AG09309 (cell line): ENCODE results near the gene DLAT.

ENCODE experiments used
- DNase-seq: peaks from one replicate; pipeline ENCODE4 v3.0.0-alpha.2; 2010; ENCODE audit warnings: low read depth
- H3K4me3 ChIP-seq: 2 replicates; pipeline ENCODE4 v1.5.1; 2011; ENCODE audit warnings: mild to moderate bottlenecking, low read depth, low read length, moderate library complexity; ENCODE audit not compliant: control insufficient read depth
- TF ChIP-seq, protein P1 (sequence below): IDR thresholded peaks from 2 replicates; pipeline ENCODE4 v1.5.1; 2011; ENCODE audit warnings: mild to moderate bottlenecking, low read depth, low read length, inconsistent platforms; ENCODE audit not compliant: insufficient read depth, control insufficient read depth; ENCODE audit errors: missing control alignments

Gene DLAT

DNA sequence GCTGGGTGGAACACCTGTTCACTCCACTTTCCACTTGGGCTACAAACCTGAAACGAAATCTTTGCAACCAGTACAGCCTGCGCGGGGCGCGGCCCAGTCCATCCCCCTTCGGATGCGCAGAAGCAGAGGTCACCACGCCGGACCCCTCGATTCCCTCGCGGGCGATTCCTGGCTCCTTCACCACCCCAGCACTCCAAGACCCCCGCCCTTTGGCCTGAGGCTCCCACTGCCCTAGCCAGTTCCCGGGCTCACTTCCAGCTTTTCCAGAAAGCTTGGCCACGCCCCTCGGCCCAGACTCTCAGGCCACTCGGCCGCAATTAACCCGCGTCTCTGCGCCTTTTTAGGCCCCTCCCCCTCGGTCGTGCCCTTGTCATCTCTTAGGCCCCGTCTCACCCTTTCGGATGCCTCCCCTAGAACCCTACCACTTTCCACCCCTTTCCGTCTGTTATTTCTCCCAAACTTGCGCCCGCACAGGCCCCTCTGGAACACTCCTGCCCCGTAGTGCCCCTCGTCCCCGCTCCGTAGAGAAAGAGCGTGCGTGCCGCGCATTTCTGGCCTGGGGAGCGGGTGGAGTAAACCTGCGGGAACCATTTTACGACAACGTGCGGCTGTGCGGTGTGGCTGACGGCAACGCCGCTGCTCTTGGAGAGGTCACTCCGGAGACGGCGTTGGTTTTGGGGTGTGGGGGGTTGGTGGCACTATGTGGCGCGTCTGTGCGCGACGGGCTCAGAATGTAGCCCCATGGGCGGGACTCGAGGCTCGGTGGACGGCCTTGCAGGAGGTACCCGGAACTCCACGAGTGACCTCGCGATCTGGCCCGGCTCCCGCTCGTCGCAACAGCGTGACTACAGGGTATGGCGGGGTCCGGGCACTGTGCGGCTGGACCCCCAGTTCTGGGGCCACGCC is at the start of gene DLAT:
TSS of gene DLAT (plus strand) at position 636 of the 906 bp plus-strand sequence. CDS start at position 701, 65 bp downstream.
- no peak for DNase-seq

GRCh38 chr11:111976119-111976766 is 49.0 kb upstream of the DLAT start:
- H3K4me3 ChIP-seq: peak overlapping the region; percentile 93

More for the DNA sequence above, at the start of gene DLAT:
- H3K4me3 ChIP-seq: peak within 1 kb of the TSS; percentile 67
- TF ChIP-seq, protein P1, sequence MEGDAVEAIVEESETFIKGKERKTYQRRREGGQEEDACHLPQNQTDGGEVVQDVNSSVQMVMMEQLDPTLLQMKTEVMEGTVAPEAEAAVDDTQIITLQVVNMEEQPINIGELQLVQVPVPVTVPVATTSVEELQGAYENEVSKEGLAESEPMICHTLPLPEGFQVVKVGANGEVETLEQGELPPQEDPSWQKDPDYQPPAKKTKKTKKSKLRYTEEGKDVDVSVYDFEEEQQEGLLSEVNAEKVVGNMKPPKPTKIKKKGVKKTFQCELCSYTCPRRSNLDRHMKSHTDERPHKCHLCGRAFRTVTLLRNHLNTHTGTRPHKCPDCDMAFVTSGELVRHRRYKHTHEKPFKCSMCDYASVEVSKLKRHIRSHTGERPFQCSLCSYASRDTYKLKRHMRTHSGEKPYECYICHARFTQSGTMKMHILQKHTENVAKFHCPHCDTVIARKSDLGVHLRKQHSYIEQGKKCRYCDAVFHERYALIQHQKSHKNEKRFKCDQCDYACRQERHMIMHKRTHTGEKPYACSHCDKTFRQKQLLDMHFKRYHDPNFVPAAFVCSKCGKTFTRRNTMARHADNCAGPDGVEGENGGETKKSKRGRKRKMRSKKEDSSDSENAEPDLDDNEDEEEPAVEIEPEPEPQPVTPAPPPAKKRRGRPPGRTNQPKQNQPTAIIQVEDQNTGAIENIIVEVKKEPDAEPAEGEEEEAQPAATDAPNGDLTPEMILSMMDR: no peak

GRCh38 chr11:111976767-111977145 is 48.5 kb upstream of the DLAT start:
- H3K4me3 ChIP-seq: peak overlapping the region; percentile 93
- no peak for DNase-seq
- TF ChIP-seq, protein P1: no peak

More at GRCh38 chr11:111976119-111976766, 49.0 kb upstream of the DLAT start:
- TF ChIP-seq, protein P1: no peak
- no peak for DNase-seq

DNA sequence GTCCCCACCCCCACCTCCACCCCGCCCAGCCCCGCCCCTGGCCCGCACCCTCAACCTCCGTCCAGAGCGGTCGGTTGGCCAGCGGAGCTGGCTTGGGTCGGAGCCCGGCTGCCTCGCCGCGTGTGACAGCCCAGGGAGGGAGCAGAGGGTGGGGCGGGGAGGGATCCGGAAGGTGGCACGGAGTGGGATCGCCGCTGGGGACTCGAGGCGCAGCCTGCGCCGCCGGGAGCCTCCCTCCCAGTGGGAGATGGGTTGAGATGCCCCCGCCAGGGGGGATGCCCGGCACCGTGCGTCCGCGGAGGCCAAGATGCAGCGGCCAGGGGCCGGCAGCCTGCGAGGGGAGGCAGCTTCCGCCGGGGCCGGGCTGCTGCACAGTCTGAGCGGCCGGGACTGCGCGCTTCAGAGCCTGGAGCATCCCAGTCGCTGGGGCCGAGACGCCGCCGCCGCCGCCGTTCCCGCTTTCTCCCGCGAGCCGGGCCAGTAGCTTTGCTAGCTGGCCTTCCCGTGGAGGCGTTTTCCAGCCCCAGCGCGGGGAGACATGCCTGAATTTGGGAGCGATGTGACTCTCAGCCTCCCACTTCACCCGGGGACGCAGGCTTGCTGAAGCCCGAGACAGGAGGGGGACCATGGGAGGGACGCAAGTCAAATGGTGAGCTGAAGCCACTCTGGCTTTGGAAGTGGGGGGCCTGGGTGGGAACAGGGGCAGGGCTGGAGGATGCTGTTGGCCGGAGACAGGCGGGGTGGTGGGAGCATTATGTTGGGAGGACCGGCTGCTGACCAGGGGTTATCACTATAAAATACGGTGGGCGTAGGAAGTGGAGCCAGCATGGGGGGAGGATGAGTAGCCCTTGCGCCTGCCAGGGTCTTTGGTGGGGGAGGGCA is 47.8 kb upstream of the DLAT start:
- DNase-seq: no peak
- peak overlapping the region; percentile 93 for H3K4me3 ChIP-seq
- TF ChIP-seq, protein P1: no peak

GRCh38 chr11:111978028-111978771 is 47.0 kb upstream of the DLAT start:
- H3K4me3 ChIP-seq: peak overlapping the region; percentile 93
- TF ChIP-seq, protein P1: no peak
- peak; percentile 32 for DNase-seq
